Measurements from ENCODE around the gene SLFNL1. TPM values are rescaled to one million over a fixed set of nuclear protein-coding genes. Genes with fewer than 3 reads are reported as not detected.

SLFNL1 gene
- total RNA-seq, 1 experiment from 2014 or later: 0.18 TPM

GRCh38 chr1:41032147-41032546 is 10.6 kb upstream of the SLFNL1 start:
- DNase-seq: no peak
- Histone ChIP-seq H3K4me1 (no peaks in the 10 kb centered on the region), H3K9me3 (no peaks in the 10 kb centered on the region), H3K4me3 (ENCODE audit: low read depth, low read length) (no peak overlapping the region), H3K27me3 (replicated peaks; ENCODE audit: control insufficient read depth, insufficient read depth, low read length) (no peaks in the 10 kb centered on the region), H3K36me3 (ENCODE audit: control insufficient read depth, insufficient read depth, low read length) (no peaks in the 10 kb centered on the region)
- H3K27me3 Mint-ChIP-seq (ENCODE audit: insufficient read depth, unreplicated experiment): no peaks in the 10 kb centered on the region
- POLR2A ChIA-PET: no interaction called here
- H3K9me3 Mint-ChIP-seq (ENCODE audit: unreplicated experiment): no peaks in the 10 kb centered on the region
- intact Hi-C loops (cut with micrococcal nuclease; ENCODE audit: unreplicated experiment): no loop called here
- peaks cover 24% of the 10 kb centered on the region for H3K36me3 Mint-ChIP-seq (ENCODE audit: insufficient read depth, unreplicated experiment)
- no peaks in the 10 kb centered on the region for H3K4me1 Mint-ChIP-seq (ENCODE audit: low read depth, unreplicated experiment)
- TF ChIP-seq, protein P1, sequence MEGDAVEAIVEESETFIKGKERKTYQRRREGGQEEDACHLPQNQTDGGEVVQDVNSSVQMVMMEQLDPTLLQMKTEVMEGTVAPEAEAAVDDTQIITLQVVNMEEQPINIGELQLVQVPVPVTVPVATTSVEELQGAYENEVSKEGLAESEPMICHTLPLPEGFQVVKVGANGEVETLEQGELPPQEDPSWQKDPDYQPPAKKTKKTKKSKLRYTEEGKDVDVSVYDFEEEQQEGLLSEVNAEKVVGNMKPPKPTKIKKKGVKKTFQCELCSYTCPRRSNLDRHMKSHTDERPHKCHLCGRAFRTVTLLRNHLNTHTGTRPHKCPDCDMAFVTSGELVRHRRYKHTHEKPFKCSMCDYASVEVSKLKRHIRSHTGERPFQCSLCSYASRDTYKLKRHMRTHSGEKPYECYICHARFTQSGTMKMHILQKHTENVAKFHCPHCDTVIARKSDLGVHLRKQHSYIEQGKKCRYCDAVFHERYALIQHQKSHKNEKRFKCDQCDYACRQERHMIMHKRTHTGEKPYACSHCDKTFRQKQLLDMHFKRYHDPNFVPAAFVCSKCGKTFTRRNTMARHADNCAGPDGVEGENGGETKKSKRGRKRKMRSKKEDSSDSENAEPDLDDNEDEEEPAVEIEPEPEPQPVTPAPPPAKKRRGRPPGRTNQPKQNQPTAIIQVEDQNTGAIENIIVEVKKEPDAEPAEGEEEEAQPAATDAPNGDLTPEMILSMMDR (IDR thresholded peaks at IDR 0.05; ENCODE audit: insufficient read depth in 1 of 2, low read depth in 1 of 2, low read length in 1 of 2, severe bottlenecking in 1 of 2, unreplicated experiment in 1 of 2): no peak
- no peak overlapping the region for H3K27ac Mint-ChIP-seq (ENCODE audit: unreplicated experiment)
- BruUV-seq (replicated peaks): no TSS peak
- CTCF ChIA-PET: interaction anchor here (0.7 kb wide), 1 partner anchor 99 kb away, joined by 4 read pairs; no protein-coding TSS in a partner anchor
- H3K4me3 Mint-ChIP-seq (ENCODE audit: unreplicated experiment): no peak overlapping the region

GRCh38 chr1:41030872-41031616 is 9.5 kb upstream of the SLFNL1 start:
- Mint-ChIP-seq H3K4me3 (ENCODE audit: unreplicated experiment) (no peak overlapping the region), H3K9me3 (ENCODE audit: unreplicated experiment) (no peaks in the 10 kb centered on the region), H3K36me3 (ENCODE audit: insufficient read depth, unreplicated experiment) (peaks cover 35% of the 10 kb centered on the region), H3K27ac (ENCODE audit: unreplicated experiment) (no peak overlapping the region), H3K27me3 (ENCODE audit: insufficient read depth, unreplicated experiment) (no peaks in the 10 kb centered on the region), H3K4me1 (ENCODE audit: low read depth, unreplicated experiment) (no peaks in the 10 kb centered on the region)
- Histone ChIP-seq H3K4me3 (ENCODE audit: low read depth, low read length) (no peak overlapping the region), H3K4me1 (no peaks in the 10 kb centered on the region), H3K27me3 (replicated peaks; ENCODE audit: control insufficient read depth, insufficient read depth, low read length) (no peaks in the 10 kb centered on the region), H3K36me3 (ENCODE audit: control insufficient read depth, insufficient read depth, low read length) (no peaks in the 10 kb centered on the region), H3K9me3 (no peaks in the 10 kb centered on the region)
- no peak for DNase-seq
- POLR2A ChIA-PET: no interaction called here
- CTCF ChIA-PET: no interaction called here
- BruUV-seq (replicated peaks): no TSS peak
- TF ChIP-seq, protein P1 (IDR thresholded peaks at IDR 0.05; ENCODE audit: insufficient read depth in 1 of 2, low read depth in 1 of 2, low read length in 1 of 2, severe bottlenecking in 1 of 2, unreplicated experiment in 1 of 2): no peak
- intact Hi-C loops (cut with micrococcal nuclease; ENCODE audit: unreplicated experiment): no loop called here

- TF ChIP-seq, protein P1 (IDR thresholded peaks at IDR 0.05; ENCODE audit: insufficient read depth in 1 of 2, low read depth in 1 of 2, low read length in 1 of 2, severe bottlenecking in 1 of 2, unreplicated experiment in 1 of 2): no peak
- no TSS peak for BruUV-seq (replicated peaks)
- CTCF ChIA-PET: no interaction called here
Measured at GRCh38 chr1:41028034-41028642, 6.6 kb upstream of the SLFNL1 start.

More at GRCh38 chr1:41028034-41028642, 6.6 kb upstream of the SLFNL1 start:
- POLR2A ChIA-PET: no interaction called here
- Mint-ChIP-seq H3K9me3 (ENCODE audit: unreplicated experiment) (no peaks in the 10 kb centered on the region), H3K27ac (ENCODE audit: unreplicated experiment) (no peak overlapping the region), H3K4me3 (ENCODE audit: unreplicated experiment) (no peak overlapping the region), H3K36me3 (ENCODE audit: insufficient read depth, unreplicated experiment) (peaks cover 61% of the 10 kb centered on the region), H3K27me3 (ENCODE audit: insufficient read depth, unreplicated experiment) (no peaks in the 10 kb centered on the region), H3K4me1 (ENCODE audit: low read depth, unreplicated experiment) (peaks cover 6% of the 10 kb centered on the region)
- H3K4me1 ChIP-seq: no peaks in the 10 kb centered on the region
- peaks cover 1% of the 10 kb centered on the region; the same call in 1 of the 2 replicates for H3K36me3 ChIP-seq (ENCODE audit: control insufficient read depth, insufficient read depth, low read length)
- H3K4me3 ChIP-seq (ENCODE audit: low read depth, low read length): no peak overlapping the region
- no peak for DNase-seq
- intact Hi-C loops (cut with micrococcal nuclease; ENCODE audit: unreplicated experiment): loop anchor here (5.0 kb wide), 1 partner anchor 94 kb away; no protein-coding TSS in a partner anchor
- H3K9me3 ChIP-seq: no peaks in the 10 kb centered on the region
- H3K27me3 ChIP-seq (replicated peaks; ENCODE audit: control insufficient read depth, insufficient read depth, low read length): no peaks in the 10 kb centered on the region

Measured in Caco-2 (cell line).